Panc1 (cell line): ENCODE results near the gene DOCK1. TPM values are rescaled to one million over a fixed set of nuclear protein-coding genes. Genes with fewer than 3 reads are reported as not detected.

Experiments
- ATAC-seq: fragments of 200-7000 bp; cut with Tn5 transposase; 2 replicates; pipeline ENCODE4 v1.9.1; 2020; ENCODE audit warnings: mild to moderate bottlenecking, moderate library complexity
- BruUV-seq: library from RNA; stranded (reverse); fragments of 400-500 nt; replicated peaks from 2 replicates; lab custom pipeline; 2021; lab: Mats Ljungman, UMichigan
- CTCF ChIA-PET: fragments of 300-600 bp; sonication (Branson Sonifier 250); formaldehyde crosslinking; loops from one replicate; lab custom pipeline; 2022; ENCODE audit warnings: antibody characterized with exemption; lab: Charles Lee
- POLR2A ChIA-PET: fragments of 300-600 bp; sonication (Branson Sonifier 250); formaldehyde crosslinking; loops from one replicate; lab custom pipeline; 2022; ENCODE audit warnings: antibody characterized with exemption; lab: Charles Lee
- DNase-seq: peaks from one replicate; pipeline ENCODE4 v3.0.0-alpha.2; 2010; ENCODE audit warnings: low read depth, low spot score
- H3K27ac ChIP-seq: 2 replicates; pipeline ENCODE4 v1.5.1; 2011; ENCODE audit warnings: mild to moderate bottlenecking, low read length, inconsistent platforms
- H3K27me3 ChIP-seq: fragments of 200-500 bp; sonication (Bioruptor generic); 2 replicates; pipeline ENCODE4 v1.6.0; 2014; ENCODE audit warnings: low read length, inconsistent platforms; ENCODE audit not compliant: control insufficient read depth, insufficient read depth
- H3K36me3 ChIP-seq: fragments of 200-500 bp; sonication (Bioruptor generic); 2 replicates; pipeline ENCODE4 v1.5.1; 2014; ENCODE audit warnings: inconsistent platforms, mild to moderate bottlenecking, low read length, moderate library complexity; ENCODE audit not compliant: control insufficient read depth, insufficient read depth
- H3K4me1 ChIP-seq: 2 replicates; pipeline ENCODE4 v1.5.1; 2011; ENCODE audit warnings: inconsistent platforms, mild to moderate bottlenecking, low read length, moderate library complexity; ENCODE audit not compliant: control insufficient read depth, insufficient read depth
- H3K4me3 ChIP-seq, 2 experiments: 2 replicates each; pipeline ENCODE4 v1.5.1; 2011 to 2012; ENCODE audit warnings: low read depth in 2 of 2, low read length in 2 of 2, mild to moderate bottlenecking in 2 of 2, inconsistent platforms in 1 of 2, moderate library complexity in 1 of 2
- H3K9me3 ChIP-seq: fragments of 200-500 bp; sonication (Bioruptor generic); 2 replicates; pipeline ENCODE4 v1.5.1; 2014; ENCODE audit warnings: low read depth, mild to moderate bottlenecking, inconsistent platforms, low read length, moderate library complexity; ENCODE audit not compliant: control insufficient read depth, insufficient read depth
- POLR2AphosphoS5 ChIP-seq: IDR thresholded peaks from 2 replicates; pipeline ENCODE4 v1.6.1; 2012; ENCODE audit warnings: mild to moderate bottlenecking, low read depth, low read length, moderate library complexity
- REST ChIP-seq, 2 experiments: IDR thresholded peaks; 2 replicates each; pipeline ENCODE4 v1.6.1; 2011 to 2012; ENCODE audit warnings: low read depth in 2 of 2, control low read depth in 1 of 2, low read length in 1 of 2, mild to moderate bottlenecking in 1 of 2, moderate library complexity in 1 of 2; ENCODE audit not compliant: insufficient read depth in 1 of 2
- SIN3A ChIP-seq: IDR thresholded peaks from 2 replicates; pipeline ENCODE4 v1.6.1; 2012; ENCODE audit warnings: low read depth, mild to moderate bottlenecking, low read length, moderate library complexity, borderline replicate concordance; ENCODE audit not compliant: insufficient read depth
- TCF7L2 ChIP-seq: IDR thresholded peaks from 2 replicates; pipeline ENCODE4 v1.6.1; 2011; ENCODE audit warnings: mild to moderate bottlenecking, low read depth, low read length, inconsistent platforms
- in situ Hi-C: cut with HindIII; loops from 2 replicates; pipeline ENCODE4 v1.10.0; 2016; ENCODE audit warnings: low sequenced_read_pairs, low pct_unique_long_range_greater_than_20kb
- intact Hi-C: fragments of 100-400 bp; cut with micrococcal nuclease; formaldehyde crosslinking; loops from one replicate; pipeline ENCODE4 v1.10.0; 2022; ENCODE audit not compliant: unreplicated experiment
- total RNA-seq: library from RNA; stranded (reverse); gene quantifications from one replicate; pipeline ENCODE4 v1.2.1, GENCODE V29; 2021; ENCODE audit not compliant: unreplicated experiment
- TF ChIP-seq, protein P1 (sequence below): fragments of 450-650 bp; IDR thresholded peaks from 2 replicates; pipeline ENCODE4 v1.5.1; 2017; ENCODE audit warnings: mild to moderate bottlenecking

The DOCK1 gene
- total RNA-seq, 1 experiment from 2014 or later: 67.6 TPM

- Histone ChIP-seq H3K27me3 (no peaks in the 10 kb centered on the region), H3K4me1 (no peaks in the 10 kb centered on the region), H3K4me3 (no peak overlapping the region), H3K36me3 (peaks cover 4% of the 10 kb centered on the region), H3K9me3 (no peaks in the 10 kb centered on the region), H3K27ac (no peak overlapping the region)
- intact Hi-C loops: no loop called here
- no peak for DNase-seq
- TF ChIP-seq, protein P1, sequence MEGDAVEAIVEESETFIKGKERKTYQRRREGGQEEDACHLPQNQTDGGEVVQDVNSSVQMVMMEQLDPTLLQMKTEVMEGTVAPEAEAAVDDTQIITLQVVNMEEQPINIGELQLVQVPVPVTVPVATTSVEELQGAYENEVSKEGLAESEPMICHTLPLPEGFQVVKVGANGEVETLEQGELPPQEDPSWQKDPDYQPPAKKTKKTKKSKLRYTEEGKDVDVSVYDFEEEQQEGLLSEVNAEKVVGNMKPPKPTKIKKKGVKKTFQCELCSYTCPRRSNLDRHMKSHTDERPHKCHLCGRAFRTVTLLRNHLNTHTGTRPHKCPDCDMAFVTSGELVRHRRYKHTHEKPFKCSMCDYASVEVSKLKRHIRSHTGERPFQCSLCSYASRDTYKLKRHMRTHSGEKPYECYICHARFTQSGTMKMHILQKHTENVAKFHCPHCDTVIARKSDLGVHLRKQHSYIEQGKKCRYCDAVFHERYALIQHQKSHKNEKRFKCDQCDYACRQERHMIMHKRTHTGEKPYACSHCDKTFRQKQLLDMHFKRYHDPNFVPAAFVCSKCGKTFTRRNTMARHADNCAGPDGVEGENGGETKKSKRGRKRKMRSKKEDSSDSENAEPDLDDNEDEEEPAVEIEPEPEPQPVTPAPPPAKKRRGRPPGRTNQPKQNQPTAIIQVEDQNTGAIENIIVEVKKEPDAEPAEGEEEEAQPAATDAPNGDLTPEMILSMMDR: no peak
- TF ChIP-seq POLR2AphosphoS5 (no peak), REST (IDR thresholded peaks at IDR 0.05; ENCODE audit: insufficient read depth in 1 of 2, low read depth in 2 of 2, low read length in 1 of 2) (no peak), TCF7L2 (no peak), SIN3A (no peak)
- CTCF ChIA-PET: no interaction called here
- in situ Hi-C loops: no loop called here
- POLR2A ChIA-PET: no interaction called here
- no TSS peak for BruUV-seq
- ATAC-seq: no peak
Observed at GRCh38 chr10:127385066-127385465, 479.8 kb downstream of the DOCK1 start.

DNA sequence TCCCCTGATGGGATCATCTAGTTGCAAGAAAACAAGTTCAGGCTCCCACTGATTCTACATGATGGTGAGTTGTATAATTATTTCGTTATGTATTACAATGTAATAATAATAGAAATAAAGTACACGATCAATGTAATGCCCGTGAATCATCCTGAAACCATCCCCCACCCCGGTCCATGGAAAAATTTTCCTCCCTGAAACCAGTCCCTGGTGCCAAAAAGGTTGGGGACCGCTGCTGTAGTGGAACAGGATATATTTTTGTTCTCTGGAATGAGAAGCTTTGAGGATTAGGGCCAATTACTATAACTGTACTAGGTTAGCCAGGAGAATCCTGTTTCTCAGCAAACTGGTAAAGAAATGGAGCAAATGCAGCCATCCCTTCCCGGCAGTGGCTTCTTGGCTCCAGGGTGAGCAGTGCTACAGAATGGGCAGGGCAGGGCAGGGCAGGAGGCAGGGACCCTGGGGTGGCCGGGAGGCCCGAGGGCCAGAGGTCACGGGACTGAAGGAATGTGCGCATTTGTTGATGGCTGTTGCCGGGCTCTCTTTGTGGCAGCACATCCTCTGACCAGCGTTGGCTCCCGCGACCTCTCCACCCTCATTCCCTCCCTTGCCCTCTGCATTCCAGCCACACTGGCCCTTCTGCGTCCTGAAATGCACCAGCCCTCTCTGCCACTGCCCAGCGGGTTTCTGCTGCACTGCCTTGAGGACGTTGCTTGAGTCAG, 481.5 kb downstream of the DOCK1 start:
- H3K4me3 ChIP-seq: no peak overlapping the region
- ChIA-PET CTCF (no interaction called here), POLR2A (no interaction called here)

More for the DNA sequence above, 481.5 kb downstream of the DOCK1 start:
- BruUV-seq: no TSS peak
- Histone ChIP-seq H3K4me1 (no peaks in the 10 kb centered on the region), H3K9me3 (no peaks in the 10 kb centered on the region), H3K27ac (no peak overlapping the region), H3K36me3 (no peaks in the 10 kb centered on the region), H3K27me3 (no peaks in the 10 kb centered on the region)
- TF ChIP-seq TCF7L2 (no peak), SIN3A (no peak), REST (IDR thresholded peaks at IDR 0.05; ENCODE audit: insufficient read depth in 1 of 2, low read depth in 2 of 2, low read length in 1 of 2) (no peak), POLR2AphosphoS5 (no peak)
- TF ChIP-seq, protein P1: no peak
- ATAC-seq (no peak), DNase-seq (no peak)
- in situ Hi-C loops: no loop called here
- intact Hi-C loops: no loop called here
